Hepatocyte (in vitro differentiated cells): ENCODE results near the gene CYTH1. TPM values are rescaled to one million over a fixed set of nuclear protein-coding genes. Genes with fewer than 3 reads are reported as not detected.

Experiments used
- DNase-seq: peaks from one replicate; pipeline ENCODE4 v3.0.0-alpha.2; 2016; ENCODE audit warnings: low spot score
- H2AFZ ChIP-seq: fragments of 200-600 bp; sonication (generic); 2 replicates; pipeline ENCODE4 v1.6.0; 2016; ENCODE audit warnings: antibody characterized with exemption, mild to moderate bottlenecking
- H3K27ac ChIP-seq: fragments of 200-600 bp; sonication (generic); 2 replicates; pipeline ENCODE4 v1.5.1; 2016; ENCODE audit warnings: mild to moderate bottlenecking
- H3K27me3 ChIP-seq: fragments of 200-600 bp; sonication (generic); 2 replicates; pipeline ENCODE4 v1.6.1; 2016
- H3K36me3 ChIP-seq: fragments of 200-600 bp; sonication (generic); replicated peaks from 2 replicates; pipeline ENCODE4 v1.5.1; 2016; ENCODE audit warnings: low read depth; ENCODE audit not compliant: insufficient read depth
- H3K4me1 ChIP-seq: fragments of 200-600 bp; sonication (generic); 2 replicates; pipeline ENCODE4 v1.5.1; 2016; ENCODE audit warnings: mild to moderate bottlenecking, moderate library complexity; ENCODE audit not compliant: insufficient read depth
- H3K4me2 ChIP-seq: fragments of 200-600 bp; sonication (generic); 2 replicates; pipeline ENCODE4 v1.6.0; 2016
- H3K4me3 ChIP-seq: fragments of 200-600 bp; sonication (generic); 2 replicates; pipeline ENCODE4 v1.5.1; 2016; ENCODE audit warnings: mild to moderate bottlenecking
- H3K79me2 ChIP-seq: fragments of 200-600 bp; sonication (generic); 2 replicates; pipeline ENCODE4 v1.6.0; 2017; ENCODE audit warnings: mild to moderate bottlenecking
- H3K9me2 ChIP-seq: fragments of 200-600 bp; sonication (generic); replicated peaks from 2 replicates; pipeline ENCODE4 v1.6.0; 2017; ENCODE audit warnings: mild to moderate bottlenecking; ENCODE audit not compliant: insufficient read depth
- H3K9me3 ChIP-seq: fragments of 200-600 bp; sonication (generic); 2 replicates; pipeline ENCODE4 v1.5.1; 2016; ENCODE audit warnings: low read depth, mild to moderate bottlenecking
- H4K20me1 ChIP-seq: fragments of 200-600 bp; sonication (generic); 2 replicates; pipeline ENCODE4 v1.6.0; 2016; ENCODE audit warnings: mild to moderate bottlenecking; ENCODE audit not compliant: insufficient read depth, poor library complexity, severe bottlenecking
- CTCF ChIP-seq: fragments of 200-600 bp; sonication (generic); IDR thresholded peaks from 2 replicates; pipeline ENCODE4 v1.5.1; 2016; ENCODE audit warnings: antibody characterized with exemption, mild to moderate bottlenecking; ENCODE audit not compliant: poor library complexity
- EZH2 ChIP-seq: fragments of 200-600 bp; sonication (generic); IDR thresholded peaks from 2 replicates; pipeline ENCODE4 v1.6.1; 2016; ENCODE audit warnings: antibody characterized with exemption, mild to moderate bottlenecking, borderline replicate concordance
- EZH2phosphoT487 ChIP-seq: fragments of 200-600 bp; sonication (generic); IDR thresholded peaks from one replicate; pipeline ENCODE4 v1.6.1; 2018; ENCODE audit warnings: antibody characterized with exemption, mild to moderate bottlenecking, low read depth, moderate library complexity; ENCODE audit not compliant: unreplicated experiment, severe bottlenecking
- WGBS: methylation state at CpG from one replicate; pipeline ENCODE4 v1.1.6; 2016; ENCODE audit warnings: low lambda C conversion rate; ENCODE audit errors: missing lambda C conversion rate; 5-methylcytosine and 5-hydroxymethylcytosine counted together
- polyA plus RNA-seq: library from polyadenylated mRNA; unstranded; fragments of >200 nt; fragmentation: Nextera tagmentation; extraction: Ambion mirVana; gene quantifications from 2 replicates; pipeline ENCODE4 v1.2.1, GENCODE V29; 2016
- total RNA-seq: library from RNA; depleted of rRNA; stranded (reverse); fragments of >200 nt; gene quantifications from 2 replicates; pipeline ENCODE4 v1.2.3, GENCODE V29; 2014

The CYTH1 gene
- total and polyA plus RNA-seq, 2 experiments from 2014 or later, result 38.5 to 44.4 TPM

- H3K9me3 ChIP-seq, result no peaks in the 10 kb centered on the region
- WGBS, result 82% methylated on average over 12 of the region's 12 CpGs
- H3K79me2 ChIP-seq, result peaks cover 79% of the 10 kb centered on the region
- H3K9me2 ChIP-seq, result no peaks in the 10 kb centered on the region
- H3K4me1 ChIP-seq, result no peaks in the 10 kb centered on the region
- H2AFZ ChIP-seq, result no peak overlapping the region
- no peaks in the 10 kb centered on the region for H3K27me3 ChIP-seq
- TF ChIP-seq EZH2 (no peak), EZH2phosphoT487 (no peak), CTCF (no peak)
- H3K4me2 ChIP-seq, result no peak overlapping the region
- H3K4me3 ChIP-seq, result no peak overlapping the region
- H4K20me1 ChIP-seq, result no peaks in the 10 kb centered on the region
- no peak for DNase-seq
- no peaks in the 10 kb centered on the region for H3K36me3 ChIP-seq
- peak overlapping the region; percentile 14 for H3K27ac ChIP-seq
These were observed 35.7 kb downstream of the CYTH1 start for GRCh38 chr17:78746263-78746948.

GRCh38 chr17:78745407-78746088, 36.5 kb downstream of the CYTH1 start:
- Histone ChIP-seq H3K4me1 (no peaks in the 10 kb centered on the region), H3K9me2 (no peaks in the 10 kb centered on the region), H3K27ac (peak overlapping the region; percentile 9), H3K4me3 (no peak overlapping the region), H3K36me3 (no peaks in the 10 kb centered on the region), H3K9me3 (no peaks in the 10 kb centered on the region), H3K27me3 (no peaks in the 10 kb centered on the region), H4K20me1 (no peaks in the 10 kb centered on the region), H3K79me2 (peaks cover 81% of the 10 kb centered on the region), H3K4me2 (no peak overlapping the region), H2AFZ (no peak overlapping the region)
- TF ChIP-seq EZH2, result no peak
- peak; percentile 69 for TF ChIP-seq CTCF
- peak; percentile 66 for DNase-seq
- 70% methylated on average over 12 of the region's 12 CpGs for WGBS

DNA sequence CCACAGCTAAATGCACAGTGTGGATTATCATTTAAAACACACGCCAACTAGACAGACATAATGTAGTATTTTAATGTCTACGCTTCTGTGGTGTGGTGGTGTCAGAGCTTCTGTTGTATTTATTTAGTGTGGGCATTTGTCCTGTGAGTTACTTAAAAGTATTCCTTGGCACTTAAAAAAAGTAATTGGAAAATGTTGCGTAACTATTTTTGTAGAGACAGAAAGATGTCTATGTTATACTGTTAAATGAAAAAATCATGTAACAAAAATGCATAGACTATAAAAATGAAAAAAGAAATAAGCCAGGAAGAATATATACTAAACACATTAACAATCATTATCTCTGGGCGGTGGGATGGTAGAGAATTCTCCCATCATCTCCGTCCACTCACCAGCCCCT, 39.2 kb downstream of the CYTH1 start:
- no peak for DNase-seq
- H3K27ac ChIP-seq, result no peak overlapping the region
- H3K27me3 ChIP-seq, result no peaks in the 10 kb centered on the region
- no peak overlapping the region for H2AFZ ChIP-seq
- no peaks in the 10 kb centered on the region for H3K36me3 ChIP-seq
- peaks cover 10% of the 10 kb centered on the region for H3K4me1 ChIP-seq
- no peak overlapping the region for H3K4me2 ChIP-seq
- no peaks in the 10 kb centered on the region for H3K9me2 ChIP-seq
- H3K9me3 ChIP-seq, result no peaks in the 10 kb centered on the region
- H3K4me3 ChIP-seq, result no peak overlapping the region
- TF ChIP-seq EZH2phosphoT487 (no peak), CTCF (no peak), EZH2 (no peak)
- H4K20me1 ChIP-seq, result no peaks in the 10 kb centered on the region
- peaks cover 80% of the 10 kb centered on the region for H3K79me2 ChIP-seq
- 96% methylated on average over 5 of the region's 5 CpGs for WGBS
